Measurements from ENCODE around the gene BMERB1.

- TF ChIP-seq, protein P1, sequence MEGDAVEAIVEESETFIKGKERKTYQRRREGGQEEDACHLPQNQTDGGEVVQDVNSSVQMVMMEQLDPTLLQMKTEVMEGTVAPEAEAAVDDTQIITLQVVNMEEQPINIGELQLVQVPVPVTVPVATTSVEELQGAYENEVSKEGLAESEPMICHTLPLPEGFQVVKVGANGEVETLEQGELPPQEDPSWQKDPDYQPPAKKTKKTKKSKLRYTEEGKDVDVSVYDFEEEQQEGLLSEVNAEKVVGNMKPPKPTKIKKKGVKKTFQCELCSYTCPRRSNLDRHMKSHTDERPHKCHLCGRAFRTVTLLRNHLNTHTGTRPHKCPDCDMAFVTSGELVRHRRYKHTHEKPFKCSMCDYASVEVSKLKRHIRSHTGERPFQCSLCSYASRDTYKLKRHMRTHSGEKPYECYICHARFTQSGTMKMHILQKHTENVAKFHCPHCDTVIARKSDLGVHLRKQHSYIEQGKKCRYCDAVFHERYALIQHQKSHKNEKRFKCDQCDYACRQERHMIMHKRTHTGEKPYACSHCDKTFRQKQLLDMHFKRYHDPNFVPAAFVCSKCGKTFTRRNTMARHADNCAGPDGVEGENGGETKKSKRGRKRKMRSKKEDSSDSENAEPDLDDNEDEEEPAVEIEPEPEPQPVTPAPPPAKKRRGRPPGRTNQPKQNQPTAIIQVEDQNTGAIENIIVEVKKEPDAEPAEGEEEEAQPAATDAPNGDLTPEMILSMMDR (IDR thresholded peaks at IDR 0.05), result no peak
- TF ChIP-seq HMGXB4 (CRISPR knock-in tag; IDR thresholded peaks at IDR 0.05), result no peak
- no peak for TF ChIP-seq GABPB1 (CRISPR knock-in tag; IDR thresholded peaks at IDR 0.05)
- TF ChIP-seq ESRRA (CRISPR knock-in tag; IDR thresholded peaks at IDR 0.05; ENCODE audit: borderline replicate concordance), result no peak
- TF ChIP-seq PRDM15 (CRISPR knock-in tag; IDR thresholded peaks at IDR 0.05), result no peak
- TF ChIP-seq, protein P2, sequence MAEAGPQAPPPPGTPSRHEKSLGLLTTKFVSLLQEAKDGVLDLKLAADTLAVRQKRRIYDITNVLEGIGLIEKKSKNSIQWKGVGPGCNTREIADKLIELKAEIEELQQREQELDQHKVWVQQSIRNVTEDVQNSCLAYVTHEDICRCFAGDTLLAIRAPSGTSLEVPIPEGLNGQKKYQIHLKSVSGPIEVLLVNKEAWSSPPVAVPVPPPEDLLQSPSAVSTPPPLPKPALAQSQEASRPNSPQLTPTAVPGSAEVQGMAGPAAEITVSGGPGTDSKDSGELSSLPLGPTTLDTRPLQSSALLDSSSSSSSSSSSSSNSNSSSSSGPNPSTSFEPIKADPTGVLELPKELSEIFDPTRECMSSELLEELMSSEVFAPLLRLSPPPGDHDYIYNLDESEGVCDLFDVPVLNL (CRISPR knock-in tag; IDR thresholded peaks at IDR 0.05; ENCODE audit: borderline replicate concordance, low read depth), result no peak
- no peak for TF ChIP-seq ZNF512 (CRISPR knock-in tag; IDR thresholded peaks at IDR 0.05; ENCODE audit: borderline replicate concordance)
- no peak for TF ChIP-seq NFYB (CRISPR knock-in tag; conservative IDR thresholded peaks at IDR 0.05; ENCODE audit: low read depth)
- no peak for TF ChIP-seq RELA (CRISPR knock-in tag; IDR thresholded peaks at IDR 0.05; ENCODE audit: borderline replicate concordance)
Measured at GRCh38 chr16:15556130-15556529, 121.7 kb downstream of the BMERB1 start.
